Measurements from ENCODE around the gene MYO9B. TPM values are rescaled to one million over a fixed set of nuclear protein-coding genes. Genes with fewer than 3 reads are reported as not detected.

Gene MYO9B
- total RNA-seq, 1 experiment from 2014 or later: 85.4 TPM

DNA sequence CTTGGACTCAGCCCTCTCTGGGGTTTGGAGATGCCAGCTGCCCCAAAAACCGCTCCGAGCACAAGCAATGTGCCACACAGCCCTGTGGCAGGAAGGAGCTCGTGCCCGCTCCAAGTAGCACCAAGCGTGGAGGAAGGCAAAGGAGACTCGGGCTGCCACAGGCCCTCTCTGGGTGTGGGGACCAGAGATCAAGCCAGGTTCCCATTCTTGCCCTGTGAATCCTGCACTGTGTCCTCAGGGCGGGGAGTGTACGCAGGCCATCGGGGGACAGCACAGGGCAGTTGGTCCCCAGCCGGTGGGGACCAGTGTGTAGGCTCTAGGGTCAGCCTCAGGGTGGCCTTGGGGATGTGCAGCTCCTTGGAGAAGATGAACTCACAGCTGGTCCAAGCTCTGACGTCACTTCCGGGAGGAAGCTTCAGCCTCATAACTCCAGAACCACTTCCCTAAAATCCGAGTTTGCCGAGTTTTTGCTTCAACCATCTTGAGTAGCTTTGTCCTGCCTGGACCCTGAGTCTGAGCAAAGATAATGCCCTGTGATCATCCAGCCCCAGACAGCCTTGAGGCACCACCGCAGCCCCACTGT, 39.6 kb upstream of the MYO9B start:
- H3K4me3 ChIP-seq (ENCODE audit: low read depth, low read length, poor library complexity, severe bottlenecking): no peak overlapping the region
- H3K9me3 ChIP-seq (ENCODE audit: low read depth, low read length, poor library complexity, severe bottlenecking): no peaks in the 10 kb centered on the region
- CTCF ChIA-PET: no interaction called here
- H3K27me3 ChIP-seq (replicated peaks; ENCODE audit: insufficient read depth, low read depth, low read length, poor library complexity): peaks cover 4% of the 10 kb centered on the region
- intact Hi-C loops (cut with micrococcal nuclease; ENCODE audit: unreplicated experiment): no loop called here
- DNase-seq (ENCODE audit: low spot score): peak; percentile 55
- no peak overlapping the region for H3K27ac ChIP-seq (ENCODE audit: low read depth, low read length, poor library complexity, severe bottlenecking)
- no TSS peak for BruUV-seq (replicated peaks)
- H3K4me1 ChIP-seq (ENCODE audit: insufficient read depth, low read length, poor library complexity, severe bottlenecking): no peaks in the 10 kb centered on the region
- TF ChIP-seq CTCF (conservative IDR thresholded peaks at IDR 0.05; ENCODE audit: low read depth, low read length): no peak
- no peak for TF ChIP-seq EZH2 (IDR thresholded peaks at IDR 0.05; ENCODE audit: borderline replicate concordance, low read depth, low read length, poor library complexity, severe bottlenecking)
- POLR2A ChIA-PET (ENCODE audit: low non-redundant PET): no interaction called here
- H3K36me3 ChIP-seq (ENCODE audit: insufficient read depth, low read length, poor library complexity, severe bottlenecking): no peaks in the 10 kb centered on the region

DNA sequence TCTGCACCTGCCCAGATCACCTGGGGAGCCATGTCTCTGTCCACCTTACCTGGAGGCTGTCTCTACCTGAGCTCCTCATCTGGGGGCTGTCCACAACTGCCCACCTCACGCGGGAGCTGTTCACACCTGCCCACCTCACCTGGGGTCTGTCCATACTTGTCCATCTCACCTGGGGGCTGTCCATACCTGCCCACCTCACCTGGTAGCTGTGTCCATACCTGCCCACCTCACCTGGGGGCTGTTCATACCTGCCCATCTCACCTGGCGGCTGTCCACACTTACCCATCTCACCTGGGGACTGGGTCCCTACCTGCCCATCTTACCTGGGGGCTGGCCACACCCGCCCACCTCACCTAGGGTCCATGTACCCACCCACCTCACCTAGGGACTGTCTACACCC, 38.9 kb upstream of the MYO9B start:
- Histone ChIP-seq H3K27ac (ENCODE audit: low read depth, low read length, poor library complexity, severe bottlenecking) (no peak overlapping the region), H3K4me3 (ENCODE audit: low read depth, low read length, poor library complexity, severe bottlenecking) (no peak overlapping the region), H3K27me3 (replicated peaks; ENCODE audit: insufficient read depth, low read depth, low read length, poor library complexity) (peaks cover 4% of the 10 kb centered on the region), H3K9me3 (ENCODE audit: low read depth, low read length, poor library complexity, severe bottlenecking) (no peaks in the 10 kb centered on the region), H3K36me3 (ENCODE audit: insufficient read depth, low read length, poor library complexity, severe bottlenecking) (no peaks in the 10 kb centered on the region), H3K4me1 (ENCODE audit: insufficient read depth, low read length, poor library complexity, severe bottlenecking) (no peaks in the 10 kb centered on the region)
- no TSS peak for BruUV-seq (replicated peaks)
- no peak for TF ChIP-seq EZH2 (IDR thresholded peaks at IDR 0.05; ENCODE audit: borderline replicate concordance, low read depth, low read length, poor library complexity, severe bottlenecking)
- TF ChIP-seq CTCF (conservative IDR thresholded peaks at IDR 0.05; ENCODE audit: low read depth, low read length): no peak
- no peak for DNase-seq (ENCODE audit: low spot score)
- intact Hi-C loops (cut with micrococcal nuclease; ENCODE audit: unreplicated experiment): no loop called here
- POLR2A ChIA-PET (ENCODE audit: low non-redundant PET): no interaction called here
- CTCF ChIA-PET: no interaction called here

DNA sequence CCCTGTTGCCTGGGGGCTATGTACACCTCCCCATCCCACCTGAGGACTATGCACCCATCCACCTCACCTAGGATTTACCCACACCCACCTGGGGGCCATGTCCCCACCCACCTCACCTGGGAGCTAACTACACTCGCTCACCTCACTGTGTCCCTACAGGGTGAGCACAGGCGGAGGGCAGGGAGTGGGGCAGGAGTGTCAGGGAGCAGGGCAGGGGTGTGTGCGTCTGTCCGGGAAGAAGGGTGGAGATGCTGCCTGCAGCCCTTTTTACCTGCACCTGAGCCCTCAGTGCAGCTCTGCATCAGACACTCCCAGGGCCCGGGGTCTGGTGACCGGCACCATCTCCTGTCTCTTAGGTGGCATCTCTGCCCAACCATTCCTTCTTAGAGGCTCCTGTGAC, 38.4 kb upstream of the MYO9B start:
- POLR2A ChIA-PET (ENCODE audit: low non-redundant PET): no interaction called here
- TF ChIP-seq CTCF (conservative IDR thresholded peaks at IDR 0.05; ENCODE audit: low read depth, low read length): no peak
- no peak for TF ChIP-seq EZH2 (IDR thresholded peaks at IDR 0.05; ENCODE audit: borderline replicate concordance, low read depth, low read length, poor library complexity, severe bottlenecking)
- BruUV-seq (replicated peaks): no TSS peak
- Histone ChIP-seq H3K4me1 (ENCODE audit: insufficient read depth, low read length, poor library complexity, severe bottlenecking) (no peaks in the 10 kb centered on the region), H3K36me3 (ENCODE audit: insufficient read depth, low read length, poor library complexity, severe bottlenecking) (no peaks in the 10 kb centered on the region), H3K27ac (ENCODE audit: low read depth, low read length, poor library complexity, severe bottlenecking) (no peak overlapping the region), H3K27me3 (replicated peaks; ENCODE audit: insufficient read depth, low read depth, low read length, poor library complexity) (peaks cover 4% of the 10 kb centered on the region), H3K9me3 (ENCODE audit: low read depth, low read length, poor library complexity, severe bottlenecking) (no peaks in the 10 kb centered on the region), H3K4me3 (ENCODE audit: low read depth, low read length, poor library complexity, severe bottlenecking) (no peak overlapping the region)
- intact Hi-C loops (cut with micrococcal nuclease; ENCODE audit: unreplicated experiment): no loop called here
- DNase-seq (ENCODE audit: low spot score): no peak
- CTCF ChIA-PET: no interaction called here

Measured in A673 (cell line).